Measurements from ENCODE around the gene FCMR.

DNA sequence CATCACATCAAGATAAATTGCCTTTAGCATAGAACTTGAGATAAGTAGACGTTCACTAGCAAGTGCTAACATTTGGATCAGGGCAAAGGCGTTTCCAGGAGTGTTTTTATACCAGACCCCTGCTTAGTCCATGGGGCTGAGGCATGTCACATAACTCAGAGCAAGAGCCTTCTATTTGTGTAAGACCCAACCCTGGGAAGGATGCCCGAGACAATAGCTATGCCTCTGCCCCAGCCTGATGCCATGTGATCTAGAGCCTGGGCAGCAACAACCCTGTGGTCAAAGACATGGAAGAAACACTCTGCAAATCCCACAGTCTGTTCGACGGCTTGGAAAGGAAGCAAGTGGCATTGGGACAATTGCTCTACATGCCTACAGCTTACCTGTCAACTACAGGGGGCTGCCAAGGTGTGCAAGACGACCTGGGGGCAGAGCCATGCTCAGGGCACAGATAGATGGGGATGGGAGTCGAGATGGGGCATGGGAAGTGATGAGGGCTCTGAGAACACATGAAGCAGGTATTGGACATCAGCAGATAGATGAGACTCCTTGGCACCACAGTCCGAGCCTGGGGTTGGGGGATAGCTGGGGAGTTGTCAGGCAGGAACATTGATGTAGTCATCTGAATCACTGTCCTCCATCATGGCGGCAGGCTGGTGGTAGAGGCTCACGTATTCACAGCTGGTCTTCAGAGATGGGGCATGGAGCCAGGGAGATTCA, 17.2 kb downstream of the FCMR start:
- TF ChIP-seq, protein P1, sequence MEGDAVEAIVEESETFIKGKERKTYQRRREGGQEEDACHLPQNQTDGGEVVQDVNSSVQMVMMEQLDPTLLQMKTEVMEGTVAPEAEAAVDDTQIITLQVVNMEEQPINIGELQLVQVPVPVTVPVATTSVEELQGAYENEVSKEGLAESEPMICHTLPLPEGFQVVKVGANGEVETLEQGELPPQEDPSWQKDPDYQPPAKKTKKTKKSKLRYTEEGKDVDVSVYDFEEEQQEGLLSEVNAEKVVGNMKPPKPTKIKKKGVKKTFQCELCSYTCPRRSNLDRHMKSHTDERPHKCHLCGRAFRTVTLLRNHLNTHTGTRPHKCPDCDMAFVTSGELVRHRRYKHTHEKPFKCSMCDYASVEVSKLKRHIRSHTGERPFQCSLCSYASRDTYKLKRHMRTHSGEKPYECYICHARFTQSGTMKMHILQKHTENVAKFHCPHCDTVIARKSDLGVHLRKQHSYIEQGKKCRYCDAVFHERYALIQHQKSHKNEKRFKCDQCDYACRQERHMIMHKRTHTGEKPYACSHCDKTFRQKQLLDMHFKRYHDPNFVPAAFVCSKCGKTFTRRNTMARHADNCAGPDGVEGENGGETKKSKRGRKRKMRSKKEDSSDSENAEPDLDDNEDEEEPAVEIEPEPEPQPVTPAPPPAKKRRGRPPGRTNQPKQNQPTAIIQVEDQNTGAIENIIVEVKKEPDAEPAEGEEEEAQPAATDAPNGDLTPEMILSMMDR (IDR thresholded peaks at IDR 0.05 in 2 of 3, conservative IDR thresholded peaks at IDR 0.05 in 1 of 3; ENCODE audit: insufficient read depth in 2 of 3, low read depth in 1 of 3, low read length in 3 of 3), result no peak
- TF ChIP-seq XRCC5 (IDR thresholded peaks at IDR 0.05; ENCODE audit: low read depth, low read length), result no peak
- TF ChIP-seq EZH2 (IDR thresholded peaks at IDR 0.05; ENCODE audit: borderline replicate concordance, low read depth, low read length), result no peak
- TF ChIP-seq BHLHE40 (IDR thresholded peaks at IDR 0.05; ENCODE audit: low read length), result no peak
- TF ChIP-seq ZNF3 (CRISPR knock-in tag; IDR thresholded peaks at IDR 0.05), result no peak
- TF ChIP-seq TCF3 (CRISPR knock-in tag; IDR thresholded peaks at IDR 0.05), result no peak

Measured in K562 (cell line).